Hematopoietic multipotent progenitor cell treated with erythropoietin and hydrocortisone succinate and interleukin-3 and kit ligand, for 15 days (in vitro differentiated cells): ENCODE data around the gene LCMT2.
"Not testable (repeated sequence)": the region's sequence is repeated elsewhere in the genome, so short reads cannot be mapped to it uniquely, and the experiment has no call there.

Source experiments
- DNase-seq: peaks from one replicate; pipeline ENCODE4 v3.0.0-alpha.2; 2015; ENCODE audit warnings: low spot score

The LCMT2 gene

DNA sequence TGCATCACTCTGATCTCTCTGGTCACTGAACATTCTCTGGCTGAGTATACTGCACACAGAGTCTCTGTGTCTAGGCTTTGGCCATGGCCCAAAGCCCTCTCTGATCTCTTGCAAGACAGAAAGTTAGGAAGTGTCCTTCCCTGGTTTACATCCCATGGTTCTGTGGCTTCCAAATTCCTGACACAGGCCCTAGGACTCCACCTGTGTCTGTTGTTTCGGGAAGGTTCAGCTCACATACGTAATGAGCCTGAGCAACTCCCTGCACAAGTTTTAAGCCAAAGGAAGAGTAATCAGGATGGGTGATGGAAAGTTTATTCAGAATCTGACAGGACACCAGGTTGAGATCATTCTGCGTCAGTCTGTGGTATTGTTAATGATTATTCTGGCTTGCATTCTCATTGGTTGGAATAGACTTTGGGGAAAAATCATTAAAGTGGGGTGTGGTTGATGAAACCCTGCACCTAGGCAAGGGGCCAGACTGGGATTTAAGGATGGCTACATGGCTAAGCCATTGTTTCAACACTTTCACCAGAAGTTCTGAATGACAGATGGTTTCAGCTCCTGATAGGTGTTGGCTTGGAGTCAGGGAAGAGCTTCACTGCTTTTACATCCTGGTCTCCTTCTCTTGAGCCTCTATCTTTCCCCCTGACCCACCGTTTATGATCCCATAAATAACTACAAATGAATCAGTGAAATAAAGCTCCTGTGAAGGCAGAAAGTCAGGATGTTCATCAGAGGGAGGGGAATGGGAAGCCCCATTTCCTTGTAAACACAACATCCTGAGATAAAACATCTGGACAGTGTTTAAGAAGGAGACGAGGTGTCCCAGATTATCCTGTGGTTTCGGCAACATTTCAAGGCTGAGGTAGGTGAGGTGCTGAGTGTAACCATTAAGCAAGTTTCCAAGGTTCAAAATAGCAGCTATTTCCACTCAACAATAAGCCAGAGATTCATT, 14.1 kb downstream of the LCMT2 start:
- no peak for DNase-seq

DNA sequence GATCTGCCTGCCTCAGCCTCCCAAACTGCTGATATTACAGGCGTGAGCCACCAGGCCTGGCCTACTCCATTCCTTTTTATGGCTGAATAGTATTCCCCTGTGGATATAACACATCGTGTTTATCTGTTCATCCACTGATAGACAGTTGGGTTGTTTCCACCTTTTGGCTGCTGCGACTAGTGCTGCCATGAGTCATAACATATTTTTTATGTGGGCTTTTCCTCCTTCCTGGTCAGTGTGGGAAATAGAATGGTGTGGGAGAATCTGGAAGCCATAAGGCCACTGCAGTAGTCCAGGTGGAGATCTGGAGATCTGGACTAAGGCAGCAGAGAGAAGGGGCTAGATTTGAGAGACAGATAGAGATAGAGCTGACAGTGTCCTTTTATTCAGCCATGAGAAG, 16.2 kb downstream of the LCMT2 start:
- no peak for DNase-seq

DNA sequence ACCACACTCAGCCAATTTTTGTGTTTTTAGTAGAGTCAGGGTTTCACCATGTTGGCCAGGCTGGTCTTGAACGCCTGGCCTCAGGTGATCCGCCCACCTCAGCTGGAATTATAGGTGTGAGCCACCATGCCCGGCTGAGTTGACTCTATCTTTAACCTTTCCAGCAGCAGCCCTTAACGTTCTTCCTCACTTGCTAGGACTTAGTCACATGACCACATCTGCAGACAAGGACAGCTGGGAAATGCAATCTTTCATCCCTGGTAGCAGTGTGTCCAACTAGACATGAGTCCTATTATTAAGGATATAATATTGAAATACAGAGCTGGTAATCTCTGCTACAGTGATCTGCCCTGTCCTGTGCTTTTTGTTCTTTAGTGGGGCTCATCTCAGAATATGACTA, 18.0 kb downstream of the LCMT2 start:
- DNase-seq: no peak

DNA sequence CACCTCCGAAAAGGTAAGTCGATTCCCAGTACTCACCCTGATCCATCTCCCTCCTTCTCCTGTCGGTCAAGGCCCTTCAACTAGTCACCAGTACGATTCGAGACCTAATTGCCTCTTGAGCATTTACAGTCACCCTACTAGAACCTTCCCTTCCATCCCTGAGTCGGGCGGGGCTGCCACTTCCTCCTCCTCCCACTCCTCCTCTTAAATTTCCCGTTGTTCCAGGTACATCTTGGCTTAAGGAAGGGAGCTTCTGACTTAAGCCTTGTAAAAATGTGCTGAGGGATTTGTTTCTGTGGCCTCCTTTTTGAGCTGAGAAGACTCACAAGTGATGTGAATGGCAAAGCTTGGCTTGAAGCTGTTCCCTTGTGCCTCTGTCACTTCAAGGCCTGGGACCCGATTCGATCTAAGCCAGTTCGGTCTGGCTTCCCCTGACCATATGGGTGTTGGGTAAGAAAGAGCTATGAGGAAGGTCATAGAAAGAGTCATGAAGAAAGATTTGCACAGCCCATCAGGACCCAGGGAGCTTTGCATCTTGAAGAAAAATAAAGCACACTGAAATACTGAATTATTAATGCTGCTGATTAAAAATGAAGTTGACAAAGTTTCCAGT, 28.1 kb downstream of the LCMT2 start, which contains the start of gene TGM7:
Gene TGM7 (minus strand): TSS at position 51 of the 613 bp plus-strand sequence.
- no peak for DNase-seq

DNA sequence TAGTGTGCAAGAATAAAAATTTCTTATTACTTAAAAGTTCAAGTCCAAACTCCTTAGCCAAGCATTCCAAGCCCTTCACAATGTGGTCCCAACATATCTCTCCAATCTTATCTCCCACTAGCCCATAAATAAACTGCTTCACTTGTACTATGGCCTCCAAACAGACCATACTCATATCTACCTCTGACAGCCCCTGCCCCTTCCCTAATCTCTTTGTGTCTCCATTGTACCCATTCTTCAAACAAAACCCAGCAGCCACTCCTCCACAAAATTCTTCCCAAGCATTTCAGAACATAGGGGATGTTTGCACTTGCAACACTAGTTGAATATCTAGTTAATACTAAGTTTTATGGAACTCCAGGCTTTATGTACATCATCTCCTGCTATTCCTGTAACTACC, 30.5 kb downstream of the LCMT2 start:
- DNase-seq: no peak

DNA sequence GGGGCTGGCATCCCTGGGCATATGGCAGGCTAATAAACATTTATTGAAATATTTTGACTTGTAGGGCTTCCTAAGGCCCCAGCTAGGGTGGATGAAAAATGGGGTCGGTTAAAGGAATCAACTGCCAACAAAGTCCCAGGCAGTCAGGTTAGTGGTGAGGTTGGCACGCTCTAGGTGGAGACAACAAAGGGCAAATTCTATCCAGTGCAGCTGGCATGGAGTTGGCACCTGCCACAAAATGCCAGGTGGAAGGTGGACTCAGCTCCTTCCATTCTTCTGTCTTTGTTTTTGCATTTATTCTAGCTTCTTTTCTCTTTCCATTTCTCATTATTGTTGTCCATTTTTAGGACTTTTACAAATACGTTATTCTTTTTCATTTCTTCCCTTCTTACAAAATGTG, 31.0 kb downstream of the LCMT2 start:
- no peak for DNase-seq

DNA sequence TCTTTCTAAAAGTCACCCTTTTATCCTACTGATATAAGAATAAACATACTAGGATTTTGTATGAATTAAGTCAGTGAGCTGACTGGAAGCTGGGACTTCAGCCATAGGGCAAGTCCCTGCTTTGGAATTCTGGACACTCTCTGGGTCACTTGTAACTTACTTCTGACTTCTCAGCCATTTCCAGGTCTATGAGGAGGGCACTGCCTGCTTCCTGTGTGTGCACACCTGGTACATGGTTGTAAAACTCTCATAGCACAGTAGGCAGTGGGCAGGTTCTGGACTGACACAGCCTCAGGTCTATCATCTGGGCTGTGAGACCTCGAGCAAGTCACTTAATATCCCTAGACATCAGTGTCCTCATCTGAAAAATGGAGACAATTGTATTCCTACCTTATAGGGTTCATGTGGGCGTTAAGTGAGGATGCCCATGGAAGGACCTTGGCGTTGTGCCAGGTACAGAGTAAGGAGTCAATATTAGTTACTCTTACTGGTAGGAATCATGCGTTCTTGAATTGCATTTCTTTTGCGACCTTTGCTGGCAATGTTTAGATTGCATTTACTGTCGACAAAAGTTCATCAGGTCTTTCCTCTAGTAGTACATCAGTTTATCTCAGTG, 36.2 kb downstream of the LCMT2 start:
- DNase-seq: no peak

DNA sequence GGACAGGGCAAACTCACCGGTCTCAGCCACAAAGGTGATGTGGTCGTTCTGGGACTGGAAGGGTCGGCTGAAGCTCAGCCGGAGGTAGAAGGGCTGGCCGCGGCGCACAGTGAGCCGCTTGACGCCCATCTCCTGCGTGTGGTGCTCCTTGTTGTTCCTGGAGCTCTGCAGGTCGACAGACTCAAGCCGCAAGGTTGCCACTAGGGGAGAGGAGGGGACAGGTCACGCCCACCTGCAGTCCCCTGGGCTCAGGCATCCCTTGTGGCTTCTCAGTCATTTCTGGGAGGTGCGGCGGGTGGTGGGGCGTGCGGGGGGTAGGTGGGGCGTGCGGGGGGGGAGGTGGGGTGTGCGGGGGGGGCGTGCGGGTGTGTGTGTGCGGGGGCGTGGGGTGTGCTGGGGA, 36.9 kb downstream of the LCMT2 start:
- DNase-seq: no peak

DNA sequence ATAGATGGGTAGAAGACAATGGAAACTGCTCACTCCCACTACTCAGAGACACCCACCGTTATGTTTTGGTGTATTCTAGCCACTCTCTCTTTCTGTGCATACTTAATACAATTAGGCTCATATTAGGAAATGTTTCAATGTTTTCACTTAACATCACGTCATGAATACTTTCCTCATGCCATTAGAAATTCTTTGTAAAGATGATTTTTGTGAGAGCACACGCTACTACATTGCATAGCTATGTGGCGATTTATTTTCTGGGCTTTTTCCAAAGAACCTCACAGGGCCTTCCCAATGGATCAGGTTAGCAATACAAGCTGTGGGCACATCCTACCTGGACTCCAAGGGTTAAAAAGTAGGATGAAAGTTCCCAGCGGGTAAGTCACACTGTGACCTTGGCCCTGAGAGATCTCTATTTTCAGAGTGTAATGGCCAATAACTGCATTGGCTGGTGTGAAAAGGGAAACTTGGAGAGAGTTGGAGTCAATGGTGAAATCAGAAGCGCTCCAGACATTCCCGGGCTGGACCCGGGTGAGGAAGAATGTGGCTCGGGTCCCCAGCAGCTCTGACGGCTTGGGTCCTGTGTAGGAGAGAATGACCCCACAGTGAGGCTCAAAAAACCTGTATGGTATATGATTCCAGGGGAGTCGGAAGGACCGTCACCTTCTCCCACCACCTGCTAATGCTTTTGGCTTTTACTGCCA, 37.8 kb downstream of the LCMT2 start:
- DNase-seq: no peak

DNA sequence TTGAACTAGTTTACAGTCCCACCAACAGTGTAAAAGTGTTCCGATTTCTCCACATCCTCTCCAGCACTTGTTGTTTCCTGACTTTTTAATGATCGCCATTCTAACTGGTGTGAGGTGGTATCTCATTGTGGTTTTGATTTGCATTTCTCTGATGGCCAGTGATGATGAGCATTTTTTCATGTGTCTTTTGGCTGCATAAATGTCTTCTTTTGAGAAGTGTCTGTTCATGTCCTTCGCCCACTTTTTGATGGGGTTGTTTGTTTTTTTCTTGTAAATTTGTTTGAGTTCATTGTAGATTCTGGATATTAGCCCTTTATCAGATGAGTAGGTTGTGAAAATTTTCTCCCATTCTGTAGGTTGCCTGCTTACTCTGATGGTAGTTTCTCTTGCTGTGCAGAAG, 40.7 kb downstream of the LCMT2 start:
- not testable (repeated sequence) for DNase-seq

DNA sequence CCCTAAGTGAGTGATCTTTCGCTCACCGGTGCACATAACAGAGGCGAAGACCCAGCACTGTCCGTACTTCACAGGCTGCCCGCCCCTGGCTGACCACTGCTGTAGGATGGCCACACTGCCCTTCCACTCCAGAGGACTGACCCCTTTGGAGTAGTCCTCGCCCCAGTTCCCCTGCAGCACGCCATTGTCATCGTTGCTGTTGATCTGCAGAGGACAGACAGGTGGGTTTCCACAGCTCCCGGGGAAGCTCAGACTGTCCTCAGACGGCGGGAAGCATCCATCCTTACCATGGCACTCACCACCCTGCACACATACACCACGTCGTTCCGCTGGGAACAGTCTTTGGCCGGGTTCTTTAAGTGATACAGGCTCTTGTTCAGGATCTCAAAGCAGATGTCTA, 43.1 kb downstream of the LCMT2 start:
- DNase-seq: no peak

DNA sequence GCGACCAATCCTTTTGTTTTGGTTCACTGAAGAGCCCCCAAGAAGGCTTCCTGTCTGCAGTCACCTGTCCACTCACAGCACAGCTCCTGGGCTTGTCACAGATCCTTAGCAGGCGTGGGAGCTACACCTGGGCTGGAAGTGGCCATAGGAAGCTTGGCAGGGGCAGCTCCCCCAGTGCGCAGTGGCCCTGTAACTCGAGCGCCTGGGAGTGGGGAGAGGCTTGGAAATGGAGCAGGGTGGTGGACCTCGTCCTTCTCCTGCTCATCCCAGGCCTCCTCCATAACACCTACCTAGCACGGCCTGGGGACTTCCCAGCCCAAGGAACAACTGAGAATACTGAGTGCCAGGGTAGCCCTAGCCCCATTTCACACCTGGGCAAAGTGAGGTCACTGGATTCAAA, 44.3 kb downstream of the LCMT2 start:
- no peak for DNase-seq

DNA sequence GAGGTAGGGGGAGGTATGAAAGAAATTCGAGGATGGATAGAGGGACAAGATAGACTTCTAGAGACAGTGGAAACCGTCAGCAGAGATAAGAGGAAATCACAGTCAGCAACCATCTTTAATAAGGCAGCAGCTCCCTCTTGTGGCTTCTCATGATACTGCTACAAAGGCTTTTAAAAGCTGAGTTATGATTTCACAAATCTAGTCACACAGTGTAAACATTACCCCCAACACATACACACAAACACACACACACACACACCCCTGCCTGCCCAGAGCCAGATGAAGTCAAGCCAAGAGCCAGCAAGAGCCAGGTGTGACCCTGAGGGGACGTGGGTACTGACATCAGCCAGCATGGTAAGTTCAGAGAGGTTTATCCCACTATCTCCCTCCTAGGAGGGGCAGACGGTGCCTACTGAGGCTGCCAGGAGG, 44.8 kb downstream of the LCMT2 start:
- peak; percentile 86 for DNase-seq

DNA sequence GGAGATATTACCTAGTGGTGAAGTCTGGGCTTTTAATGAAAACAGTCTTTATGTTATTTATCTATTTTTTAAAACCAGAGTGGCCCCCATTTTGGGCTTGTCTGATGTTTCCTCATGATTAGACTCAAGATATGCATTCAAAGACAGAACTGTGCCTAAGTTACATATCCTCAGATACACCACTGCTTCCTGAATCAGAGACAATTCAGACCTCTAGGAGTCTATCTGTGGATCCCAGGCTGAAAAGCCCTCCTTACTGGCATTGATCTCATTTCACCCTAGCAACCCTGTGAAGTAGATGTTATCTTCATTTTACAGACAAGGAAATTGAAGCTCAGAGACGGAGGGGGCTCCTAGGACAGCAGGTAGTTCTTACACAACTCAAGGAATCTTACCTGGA, 46.8 kb downstream of the LCMT2 start:
- DNase-seq: no peak

DNA sequence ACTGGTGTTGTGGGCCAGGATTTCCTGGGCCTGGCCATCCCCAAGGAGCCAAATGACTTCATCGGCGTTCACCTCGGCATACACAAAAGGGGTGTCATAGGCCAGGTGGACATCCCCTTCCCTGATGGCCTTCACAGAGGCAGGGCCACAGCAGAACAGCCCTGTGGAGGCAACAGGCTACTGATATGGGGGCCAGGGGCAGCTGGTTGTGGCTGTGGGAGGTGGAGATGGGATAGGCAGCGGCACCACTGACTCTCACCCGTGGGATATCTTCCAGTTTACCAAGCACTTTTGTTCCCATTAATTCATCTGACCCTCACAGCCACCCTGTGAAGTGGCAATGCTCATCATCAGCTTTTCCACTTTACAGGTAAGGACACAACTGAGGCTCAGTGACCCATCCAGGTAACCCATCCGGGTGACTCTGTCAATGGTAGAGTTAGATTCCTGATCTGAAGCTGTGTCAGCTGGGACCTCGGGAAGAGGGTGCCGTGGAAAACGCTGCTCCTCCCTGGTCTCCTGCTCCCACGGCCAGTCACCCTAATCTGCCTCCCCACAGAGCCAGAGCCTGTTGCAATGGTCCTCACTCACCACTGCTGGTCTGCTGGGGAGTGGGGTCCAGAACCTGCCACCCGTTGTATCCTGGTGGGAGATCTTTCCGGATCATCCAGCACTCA, 48.3 kb downstream of the LCMT2 start:
- DNase-seq: no peak

DNA sequence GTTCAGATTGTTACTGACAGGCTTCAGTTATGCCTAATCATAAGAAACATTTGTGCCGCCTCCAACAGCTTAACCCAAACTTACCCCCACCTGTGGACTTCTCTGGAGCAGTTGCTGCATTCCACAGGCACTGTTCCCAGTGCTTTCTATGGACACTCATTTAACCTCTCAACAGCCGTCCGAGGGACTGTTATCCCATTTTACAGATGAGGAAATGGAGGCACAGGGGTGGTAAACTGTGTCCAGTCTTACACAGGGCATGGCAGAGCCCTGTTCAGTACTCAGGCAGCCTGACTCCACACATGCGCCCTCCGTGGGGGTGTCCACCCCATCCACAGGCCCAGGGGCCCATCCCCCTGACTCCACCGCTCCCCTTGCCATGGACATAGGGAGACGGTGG, 49.4 kb downstream of the LCMT2 start:
- DNase-seq: no peak

DNA sequence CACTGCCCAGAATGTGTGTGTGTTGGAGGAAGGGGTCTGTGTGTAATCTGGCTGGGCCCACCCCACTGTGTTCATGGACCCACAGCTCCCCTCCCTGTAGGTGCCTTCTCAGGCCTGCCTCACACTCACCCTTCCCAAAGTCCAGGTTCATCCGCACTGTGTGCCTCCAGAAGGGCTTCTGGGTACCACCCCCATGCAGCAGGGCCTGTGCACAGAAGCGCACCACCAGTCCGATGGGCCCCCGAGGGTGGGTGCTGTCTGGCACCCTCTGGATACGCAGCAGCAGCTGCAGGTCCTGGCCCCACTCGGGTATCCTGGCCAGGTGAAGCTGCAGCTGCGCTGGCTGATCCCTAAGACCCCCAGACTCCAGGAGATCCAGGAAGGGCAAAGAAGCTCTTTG, 50.9 kb downstream of the LCMT2 start:
- DNase-seq: no peak

DNA sequence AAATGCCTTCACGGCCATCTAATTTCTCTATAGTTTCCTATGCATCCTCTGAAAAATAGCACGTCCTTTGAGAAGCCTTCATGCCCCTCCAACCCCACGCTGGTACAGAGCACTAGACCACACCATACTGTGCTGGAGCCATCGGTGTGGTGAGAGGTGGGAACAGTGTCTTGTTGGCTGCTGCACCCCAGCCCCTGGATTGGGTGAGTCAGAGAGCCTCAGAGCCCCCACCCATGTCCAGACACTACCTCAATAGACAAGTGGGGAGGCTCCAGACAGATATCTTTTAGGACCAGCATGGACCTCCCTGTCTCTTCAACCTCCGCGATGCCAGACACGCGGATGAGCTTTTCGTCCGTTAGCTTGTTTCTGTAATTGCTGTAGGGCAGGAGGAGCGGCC, 51.5 kb downstream of the LCMT2 start:
- no peak for DNase-seq

DNA sequence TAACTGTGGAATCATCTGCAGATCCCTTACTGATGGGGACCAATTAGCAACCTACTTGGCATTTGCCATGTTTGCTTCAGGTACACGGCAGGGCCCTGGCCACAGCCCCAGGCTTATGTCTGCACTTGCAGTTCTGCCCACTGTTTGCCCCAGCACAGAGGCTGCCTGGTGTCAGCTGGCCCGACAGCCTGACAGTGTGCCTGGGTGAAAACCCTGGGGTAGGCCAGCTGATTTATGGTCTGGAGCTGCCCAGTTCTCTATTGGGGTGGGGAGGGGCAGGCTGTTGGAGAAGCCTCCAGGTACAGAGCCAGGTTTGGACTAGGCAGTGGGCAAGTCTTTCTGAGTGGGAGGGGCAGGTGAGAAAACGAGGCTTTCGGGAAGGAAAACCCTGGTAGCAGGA, 52.5 kb downstream of the LCMT2 start:
- no peak for DNase-seq

DNA sequence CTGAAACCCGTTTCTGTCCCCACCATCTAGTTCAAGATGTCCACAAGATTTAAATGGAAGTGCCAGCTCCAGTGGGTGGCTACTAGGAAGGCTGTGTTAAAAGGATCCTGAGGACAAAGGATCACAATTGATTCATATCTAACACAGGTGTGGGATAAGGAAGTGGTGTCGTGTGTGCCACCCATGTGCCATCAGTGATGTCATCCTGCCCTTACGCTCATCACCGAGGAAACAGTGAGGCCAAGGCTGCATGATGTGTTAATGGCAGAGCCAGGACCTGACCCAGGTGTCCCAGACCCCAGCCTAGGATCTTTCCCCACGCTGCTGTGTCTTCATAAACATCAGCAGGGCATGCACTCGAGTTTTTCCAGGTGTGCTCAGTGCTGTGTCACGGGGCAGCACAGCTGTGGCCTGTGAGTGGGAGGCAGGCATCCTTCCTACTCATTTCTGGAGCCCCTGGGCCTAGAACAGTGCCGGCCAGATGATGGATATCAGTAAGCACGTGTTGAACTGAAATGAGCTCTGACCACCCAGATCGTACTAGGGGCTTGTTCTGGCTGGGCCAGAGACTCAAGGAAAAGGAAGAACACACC, 53.0 kb downstream of the LCMT2 start:
- no peak for DNase-seq

DNA sequence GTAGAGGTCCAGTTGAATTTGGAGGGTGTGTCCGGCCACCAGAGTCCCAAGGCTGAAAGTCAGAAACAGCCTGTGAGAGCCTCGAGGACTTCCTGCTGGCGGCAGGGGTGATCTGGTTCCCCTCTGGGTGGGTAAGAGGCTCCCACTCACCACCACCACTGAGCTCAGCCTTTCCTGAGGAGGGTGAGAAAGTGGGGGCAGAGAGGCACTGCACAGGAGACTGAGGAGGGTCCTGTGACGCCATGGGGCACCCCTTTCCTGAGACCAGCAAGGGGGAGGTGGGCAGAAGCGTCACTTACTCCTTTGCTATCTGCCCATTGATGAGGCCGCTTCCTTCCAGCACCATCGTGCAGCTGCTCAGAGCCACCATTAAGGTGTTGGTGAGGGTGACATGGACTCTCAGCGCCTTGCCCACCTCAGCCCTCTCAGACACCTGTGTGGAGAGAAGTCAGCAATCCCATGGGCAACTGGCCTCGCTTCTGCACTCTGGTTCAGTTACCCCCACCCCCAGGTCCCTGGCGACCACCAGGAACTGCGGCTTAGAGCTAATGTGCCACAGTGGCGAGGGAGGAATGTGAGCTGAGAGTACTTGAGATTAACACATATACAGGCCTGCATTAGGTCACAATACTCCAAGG, 53.7 kb downstream of the LCMT2 start:
- DNase-seq: no peak
